ENCODE data around the gene RPL9.
"Not testable (repeated sequence)": the region's sequence is repeated elsewhere in the genome, so short reads cannot be mapped to it uniquely, and the experiment has no call there.

Gene RPL9

GRCh38 chr4:39422247-39422646 is 36.5 kb downstream of the RPL9 start:
- DNase-seq = no peak

GRCh38 chr4:39415678-39416283 is 42.9 kb downstream of the RPL9 start:
- no peak for DNase-seq

GRCh38 chr4:39411561-39411960 is 47.2 kb downstream of the RPL9 start:
- DNase-seq = not testable (repeated sequence)

- DNase-seq = no peak
Observed at GRCh38 chr4:39410415-39410814, 48.3 kb downstream of the RPL9 start.

- DNase-seq = no peak
Observed at GRCh38 chr4:39407584-39407885, 51.2 kb downstream of the RPL9 start.

GRCh38 chr4:39406763-39407583 is 51.7 kb downstream of the RPL9 start, which contains the start of gene KLB:
Gene KLB, plus strand, starts transcription at chr4:39406930. Its CDS starts 20 bp downstream, at chr4:39406950.
- no peak for DNase-seq
